Measurements from ENCODE around the gene TBC1D1.

- TF ChIP-seq GATA2 (IDR thresholded peaks at IDR 0.05; ENCODE audit: low read depth, low read length) (no peak), GATA3 (IDR thresholded peaks at IDR 0.05; ENCODE audit: low read depth, low read length) (no peak)
Observed at GRCh38 chr4:38161208-38162113, 270.6 kb downstream of the TBC1D1 start.

Data from SH-SY5Y (cell line).